Activated CD4-positive, alpha-beta T cell treated with anti-CD3 and anti-CD28 coated beads, Interleukin-2, amount 10 ng/mL, durations not matched to agents 24 days and 14 days (primary cell): ENCODE data around the gene CEP89. TPM values are rescaled to one million over a fixed set of nuclear protein-coding genes. Genes with fewer than 3 reads are reported as not detected.
"Not testable (repeated sequence)": the region's sequence is repeated elsewhere in the genome, so short reads cannot be mapped to it uniquely, and the experiment has no call there.

Experiments used
- DNase-seq: peaks from one replicate; pipeline ENCODE4 v3.0.0; 2022
- H3K27ac Mint-ChIP-seq: one replicate; pipeline ENCODE4 v1.8.0; 2022; ENCODE audit warnings: mild to moderate bottlenecking, mixed read lengths
- H3K27me3 Mint-ChIP-seq: one replicate; pipeline ENCODE4 v1.8.0; 2022; ENCODE audit warnings: mixed read lengths
- H3K36me3 Mint-ChIP-seq: one replicate; pipeline ENCODE4 v1.8.0; 2022; ENCODE audit warnings: low read depth, mild to moderate bottlenecking, mixed read lengths
- H3K4me1 Mint-ChIP-seq: one replicate; pipeline ENCODE4 v1.8.0; 2021; ENCODE audit warnings: mixed read lengths
- H3K4me3 Mint-ChIP-seq: one replicate; pipeline ENCODE4 v1.8.0; 2022; ENCODE audit warnings: mild to moderate bottlenecking, moderate library complexity, mixed read lengths
- H3K9me3 Mint-ChIP-seq: one replicate; pipeline ENCODE4 v1.8.0; 2021; ENCODE audit warnings: mixed read lengths
- intact Hi-C: fragments of 100-400 bp; cut with micrococcal nuclease; formaldehyde crosslinking; loops from one replicate; pipeline ENCODE4 v1.15.1; 2023
- total RNA-seq: library from RNA; stranded (reverse); gene quantifications from 2 replicates; pipeline ENCODE4 v1.2.3, GENCODE V29; 2022

Gene CEP89
- total RNA-seq, 1 donor from 2014 or later = 16.9 TPM

GRCh38 chr19:32866061-32866460 lies 105.7 kb downstream of the CEP89 start:
- H3K9me3 Mint-ChIP-seq = no peaks in the 10 kb centered on the region
- H3K4me1 Mint-ChIP-seq = no peaks in the 10 kb centered on the region
- H3K36me3 Mint-ChIP-seq = no peaks in the 10 kb centered on the region
- intact Hi-C loops = no loop called here
- no peak overlapping the region for H3K4me3 Mint-ChIP-seq
- no peak overlapping the region for H3K27ac Mint-ChIP-seq
- no peaks in the 10 kb centered on the region for H3K27me3 Mint-ChIP-seq
- no peak for DNase-seq

- no peak overlapping the region for H3K4me3 Mint-ChIP-seq
- H3K27me3 Mint-ChIP-seq = no peaks in the 10 kb centered on the region
- intact Hi-C loops = no loop called here
- H3K27ac Mint-ChIP-seq = no peak overlapping the region
- H3K36me3 Mint-ChIP-seq = no peaks in the 10 kb centered on the region
- H3K4me1 Mint-ChIP-seq = no peaks in the 10 kb centered on the region
- H3K9me3 Mint-ChIP-seq = no peaks in the 10 kb centered on the region
- DNase-seq = no peak
Observed at GRCh38 chr19:32865326-32865725, 106.4 kb downstream of the CEP89 start.

- no peaks in the 10 kb centered on the region for H3K9me3 Mint-ChIP-seq
- H3K4me3 Mint-ChIP-seq = no peak overlapping the region
- no peak overlapping the region for H3K27ac Mint-ChIP-seq
- H3K4me1 Mint-ChIP-seq = no peaks in the 10 kb centered on the region
- intact Hi-C loops = no loop called here
- DNase-seq = no peak
- no peaks in the 10 kb centered on the region for H3K27me3 Mint-ChIP-seq
- H3K36me3 Mint-ChIP-seq = no peaks in the 10 kb centered on the region
Observed at GRCh38 chr19:32864318-32865007, 107.3 kb downstream of the CEP89 start.

- Mint-ChIP-seq H3K9me3 (no peaks in the 10 kb centered on the region), H3K27ac (no peak overlapping the region), H3K27me3 (no peaks in the 10 kb centered on the region), H3K36me3 (no peaks in the 10 kb centered on the region), H3K4me3 (no peak overlapping the region), H3K4me1 (no peaks in the 10 kb centered on the region)
- intact Hi-C loops = no loop called here
- DNase-seq = no peak
Observed at GRCh38 chr19:32863841-32864240, 107.9 kb downstream of the CEP89 start.

GRCh38 chr19:32863301-32863700 lies 108.5 kb downstream of the CEP89 start:
- Mint-ChIP-seq H3K36me3 (no peaks in the 10 kb centered on the region), H3K9me3 (no peaks in the 10 kb centered on the region), H3K4me1 (no peaks in the 10 kb centered on the region), H3K27me3 (no peaks in the 10 kb centered on the region), H3K4me3 (no peak overlapping the region), H3K27ac (no peak overlapping the region)
- DNase-seq = no peak
- intact Hi-C loops = no loop called here

GRCh38 chr19:32862741-32863140 lies 109.0 kb downstream of the CEP89 start:
- intact Hi-C loops = no loop called here
- DNase-seq = no peak
- H3K4me3 Mint-ChIP-seq = no peak overlapping the region
- no peak overlapping the region for H3K27ac Mint-ChIP-seq
- no peaks in the 10 kb centered on the region for H3K4me1 Mint-ChIP-seq
- H3K9me3 Mint-ChIP-seq = no peaks in the 10 kb centered on the region
- no peaks in the 10 kb centered on the region for H3K27me3 Mint-ChIP-seq
- no peaks in the 10 kb centered on the region for H3K36me3 Mint-ChIP-seq

GRCh38 chr19:32862173-32862572 lies 109.6 kb downstream of the CEP89 start:
- no peak overlapping the region for H3K27ac Mint-ChIP-seq
- no peaks in the 10 kb centered on the region for H3K36me3 Mint-ChIP-seq
- no peaks in the 10 kb centered on the region for H3K4me1 Mint-ChIP-seq
- H3K4me3 Mint-ChIP-seq = no peak overlapping the region
- intact Hi-C loops = no loop called here
- no peaks in the 10 kb centered on the region for H3K9me3 Mint-ChIP-seq
- no peak for DNase-seq
- H3K27me3 Mint-ChIP-seq = no peaks in the 10 kb centered on the region

- intact Hi-C loops = no loop called here
- Mint-ChIP-seq H3K4me1 (no peaks in the 10 kb centered on the region), H3K27ac (no peak overlapping the region), H3K27me3 (no peaks in the 10 kb centered on the region), H3K4me3 (no peak overlapping the region), H3K36me3 (no peaks in the 10 kb centered on the region), H3K9me3 (no peaks in the 10 kb centered on the region)
- no peak for DNase-seq
Observed at GRCh38 chr19:32861596-32861995, 110.2 kb downstream of the CEP89 start.

- Mint-ChIP-seq H3K27me3 (no peaks in the 10 kb centered on the region), H3K4me3 (no peak overlapping the region), H3K4me1 (no peaks in the 10 kb centered on the region), H3K9me3 (no peaks in the 10 kb centered on the region), H3K36me3 (no peaks in the 10 kb centered on the region), H3K27ac (no peak overlapping the region)
- no peak for DNase-seq
- intact Hi-C loops = no loop called here
Observed at GRCh38 chr19:32859591-32859990, 112.2 kb downstream of the CEP89 start.

- Mint-ChIP-seq H3K9me3 (no peaks in the 10 kb centered on the region), H3K36me3 (no peaks in the 10 kb centered on the region), H3K27ac (no peak overlapping the region), H3K4me3 (no peak overlapping the region), H3K4me1 (no peaks in the 10 kb centered on the region), H3K27me3 (no peaks in the 10 kb centered on the region)
- intact Hi-C loops = no loop called here
- DNase-seq = no peak
Observed at GRCh38 chr19:32858559-32858958, 113.2 kb downstream of the CEP89 start.

- no peak for DNase-seq
- intact Hi-C loops = no loop called here
- Mint-ChIP-seq H3K27ac (no peak overlapping the region), H3K36me3 (no peaks in the 10 kb centered on the region), H3K4me3 (no peak overlapping the region), H3K9me3 (no peaks in the 10 kb centered on the region), H3K4me1 (no peaks in the 10 kb centered on the region), H3K27me3 (no peaks in the 10 kb centered on the region)
Observed at GRCh38 chr19:32858155-32858554, 113.6 kb downstream of the CEP89 start.

- no peak for DNase-seq
- intact Hi-C loops = no loop called here
Observed at GRCh38 chr19:32857584-32857983, 114.2 kb downstream of the CEP89 start.

GRCh38 chr19:32856818-32857217 lies 114.9 kb downstream of the CEP89 start:
- not testable (repeated sequence) for DNase-seq, H3K4me1 Mint-ChIP-seq, H3K4me3 Mint-ChIP-seq

More at GRCh38 chr19:32857584-32857983, 114.2 kb downstream of the CEP89 start:
- H3K36me3 Mint-ChIP-seq = no peaks in the 10 kb centered on the region
- no peak overlapping the region for H3K4me3 Mint-ChIP-seq
- H3K4me1 Mint-ChIP-seq = no peaks in the 10 kb centered on the region
- no peak overlapping the region for H3K27ac Mint-ChIP-seq
- H3K27me3 Mint-ChIP-seq = no peaks in the 10 kb centered on the region
- no peaks in the 10 kb centered on the region for H3K9me3 Mint-ChIP-seq

GRCh38 chr19:32852216-32852615 lies 119.5 kb downstream of the CEP89 start:
- no peak for DNase-seq

More at GRCh38 chr19:32856818-32857217, 114.9 kb downstream of the CEP89 start:
- H3K36me3 Mint-ChIP-seq, intact Hi-C loops, H3K9me3 Mint-ChIP-seq, H3K27me3 Mint-ChIP-seq, H3K27ac Mint-ChIP-seq: not testable (repeated sequence)

GRCh38 chr19:32848035-32848434 lies 123.7 kb downstream of the CEP89 start:
- intact Hi-C loops, H3K36me3 Mint-ChIP-seq, H3K4me1 Mint-ChIP-seq, H3K27ac Mint-ChIP-seq, DNase-seq, H3K4me3 Mint-ChIP-seq, H3K27me3 Mint-ChIP-seq, H3K9me3 Mint-ChIP-seq: not testable (repeated sequence)

More at GRCh38 chr19:32852216-32852615, 119.5 kb downstream of the CEP89 start:
- no peaks in the 10 kb centered on the region for H3K27me3 Mint-ChIP-seq
- H3K4me3 Mint-ChIP-seq = no peak overlapping the region
- no peaks in the 10 kb centered on the region for H3K9me3 Mint-ChIP-seq
- H3K4me1 Mint-ChIP-seq = no peaks in the 10 kb centered on the region
- H3K27ac Mint-ChIP-seq = no peak overlapping the region
- H3K36me3 Mint-ChIP-seq = no peaks in the 10 kb centered on the region
- intact Hi-C loops = no loop called here
